GM23248 (cell line): ENCODE results near the gene SPACA4. TPM values are rescaled to one million over a fixed set of nuclear protein-coding genes. Genes with fewer than 3 reads are reported as not detected.

Source experiments
- DNase-seq: peaks from one replicate; pipeline ENCODE4 v3.0.0-alpha.2; 2015
- H2AFZ ChIP-seq: fragments of 200-600 bp; sonication (generic); 2 replicates; pipeline ENCODE4 v1.6.1; 2016; ENCODE audit warnings: antibody characterized with exemption
- H3F3A ChIP-seq: fragments of 200-600 bp; sonication (generic); 2 replicates; pipeline ENCODE4 v1.6.1; 2016; ENCODE audit warnings: mild to moderate bottlenecking, antibody characterized with exemption, mixed run types; ENCODE audit not compliant: insufficient read depth
- H3K27ac ChIP-seq: fragments of 200-600 bp; sonication (generic); 2 replicates; pipeline ENCODE4 v1.5.1; 2016; ENCODE audit warnings: mild to moderate bottlenecking
- H3K27me3 ChIP-seq: fragments of 200-600 bp; sonication (generic); replicated peaks from 2 replicates; pipeline ENCODE4 v1.6.1; 2016; ENCODE audit warnings: mild to moderate bottlenecking; ENCODE audit not compliant: insufficient read depth
- H3K36me3 ChIP-seq: fragments of 200-600 bp; sonication (generic); 2 replicates; pipeline ENCODE4 v1.6.1; 2016; ENCODE audit warnings: low read depth, mild to moderate bottlenecking
- H3K4me1 ChIP-seq: fragments of 200-600 bp; sonication (generic); 2 replicates; pipeline ENCODE4 v1.6.1; 2016; ENCODE audit warnings: mild to moderate bottlenecking; ENCODE audit not compliant: insufficient read depth
- H3K4me2 ChIP-seq: fragments of 200-600 bp; sonication (generic); one replicate; pipeline ENCODE4 v1.6.1; 2016; ENCODE audit warnings: mild to moderate bottlenecking; ENCODE audit not compliant: unreplicated experiment
- H3K4me3 ChIP-seq: fragments of 200-600 bp; sonication (generic); 2 replicates; pipeline ENCODE4 v1.5.1; 2016; ENCODE audit warnings: mild to moderate bottlenecking
- H3K79me2 ChIP-seq: fragments of 200-600 bp; sonication (generic); 2 replicates; pipeline ENCODE4 v1.6.1; 2016; ENCODE audit warnings: mild to moderate bottlenecking; ENCODE audit not compliant: insufficient read depth
- H3K9ac ChIP-seq: fragments of 200-600 bp; sonication (generic); 2 replicates; pipeline ENCODE4 v1.6.1; 2016; ENCODE audit warnings: mild to moderate bottlenecking
- H3K9me2 ChIP-seq: fragments of 200-600 bp; sonication (generic); 2 replicates; pipeline ENCODE4 v1.6.1; 2016; ENCODE audit warnings: mixed run types, mild to moderate bottlenecking, moderate library complexity; ENCODE audit not compliant: insufficient read depth
- H3K9me3 ChIP-seq: fragments of 200-600 bp; sonication (generic); one replicate; pipeline ENCODE4 v1.6.1; 2017; ENCODE audit warnings: low read depth
- H4K20me1 ChIP-seq: fragments of 200-600 bp; sonication (generic); 2 replicates; pipeline ENCODE4 v1.6.0; 2016; ENCODE audit not compliant: insufficient read depth
- EZH2 ChIP-seq: fragments of 200-600 bp; sonication (generic); IDR thresholded peaks from 2 replicates; pipeline ENCODE4 v1.6.1; 2018; ENCODE audit warnings: antibody characterized with exemption, mild to moderate bottlenecking; ENCODE audit not compliant: insufficient read depth, poor library complexity, severe bottlenecking
- EZH2phosphoT487 ChIP-seq: fragments of 200-600 bp; sonication (generic); IDR thresholded peaks from 2 replicates; pipeline ENCODE4 v1.6.1; 2018; ENCODE audit warnings: antibody characterized with exemption, moderate library complexity, mild to moderate bottlenecking, low read depth; ENCODE audit not compliant: insufficient read depth
- WGBS, 2 experiments: methylation state at CpG; one replicate each; pipeline ENCODE4 v1.1.6; 2015 to 2017; ENCODE audit warnings: low lambda C conversion rate in 2 of 2, low coverage in 1 of 2; ENCODE audit errors: missing lambda C conversion rate in 2 of 2; 5-methylcytosine and 5-hydroxymethylcytosine counted together
- in situ Hi-C: fragments of 300-500 bp; cut with MboI; formaldehyde crosslinking; loops from 2 replicates; pipeline ENCODE4 v1.15.0; 2020
- polyA plus RNA-seq: library from polyadenylated mRNA; unstranded; fragments of >200 nt; fragmentation: Nextera tagmentation; extraction: Ambion mirVana; gene quantifications from 2 replicates; pipeline ENCODE4 v1.2.1, GENCODE V29; 2016
- total RNA-seq: library from RNA; depleted of rRNA; stranded (reverse); fragments of >200 nt; shearing (Covaris generic); gene quantifications from 2 replicates; pipeline ENCODE4 v1.2.3, GENCODE V29; 2014

SPACA4 gene
- total and polyA plus RNA-seq, 2 experiments from 2014 or later, result not detected

DNA sequence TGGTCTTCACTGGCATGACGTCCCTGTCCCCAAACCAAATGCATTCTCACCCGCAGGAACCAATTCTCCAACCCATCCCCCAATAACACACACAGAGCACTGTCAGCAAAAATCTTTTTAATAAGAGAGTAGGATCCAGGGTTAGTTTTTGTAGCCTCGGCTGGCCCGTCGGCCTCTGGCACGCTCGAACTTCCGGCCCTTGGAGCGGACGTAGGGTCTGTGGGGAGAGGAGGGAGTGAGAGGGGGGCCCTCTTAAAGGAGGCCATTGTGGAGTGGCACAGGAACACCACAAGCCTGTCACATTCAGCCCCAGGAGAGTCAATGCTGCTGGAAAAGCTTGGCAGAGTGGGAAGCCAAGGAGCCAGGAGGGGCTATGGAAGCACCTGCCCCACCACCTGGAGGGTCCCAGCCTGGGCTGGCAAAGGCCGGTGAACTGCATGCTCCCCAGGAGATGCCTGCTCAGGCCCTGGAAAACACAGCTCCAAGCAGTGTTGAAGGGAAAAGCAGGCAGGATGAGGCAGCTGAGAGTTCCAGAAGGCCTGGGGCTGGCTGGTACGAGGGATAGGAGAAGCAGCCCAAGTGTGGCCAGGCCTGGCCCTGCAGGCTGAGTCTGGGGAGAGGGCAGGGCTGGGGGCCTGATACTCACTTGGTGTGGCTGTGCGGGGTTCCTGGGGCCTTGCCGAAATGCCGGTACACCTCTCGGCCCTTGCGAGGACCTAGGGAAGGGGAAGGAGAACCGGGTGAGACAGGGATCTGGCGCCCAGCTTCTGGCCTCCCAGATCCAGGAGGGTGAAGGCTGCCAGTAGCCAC is 8.9 kb downstream of the SPACA4 start:
- Histone ChIP-seq H2AFZ (no peak overlapping the region), H3K9me2 (no peaks in the 10 kb centered on the region), H3K27me3 (no peaks in the 10 kb centered on the region), H3K4me1 (peaks cover 19% of the 10 kb centered on the region), H3K4me3 (no peak overlapping the region), H3K27ac (no peak overlapping the region), H3K9ac (no peak overlapping the region), H3K9me3 (no peaks in the 10 kb centered on the region), H3K79me2 (peaks cover 43% of the 10 kb centered on the region), H4K20me1 (peaks cover 12% of the 10 kb centered on the region; the same call in 1 of the 2 replicates), H3K36me3 (peaks cover 21% of the 10 kb centered on the region), H3K4me2 (no peak overlapping the region), H3F3A (peaks cover 20% of the 10 kb centered on the region; the same call in 1 of the 2 replicates)
- WGBS, 2 experiments, result 79 to 85% methylated on average over 19 of the region's 19 CpGs
- no peak for TF ChIP-seq EZH2phosphoT487
- TF ChIP-seq EZH2, result no peak
- no peak for DNase-seq
- in situ Hi-C loops, result no loop called here

- Histone ChIP-seq H4K20me1 (peaks cover 12% of the 10 kb centered on the region; the same call in 1 of the 2 replicates), H3K4me3 (no peak overlapping the region), H3K79me2 (peaks cover 49% of the 10 kb centered on the region), H3K4me2 (no peak overlapping the region), H3K4me1 (peaks cover 19% of the 10 kb centered on the region), H3K36me3 (peaks cover 21% of the 10 kb centered on the region), H3K9ac (peak overlapping the region; percentile 98), H3K27ac (no peak overlapping the region), H3F3A (peaks cover 20% of the 10 kb centered on the region; the same call in 1 of the 2 replicates), H3K27me3 (no peaks in the 10 kb centered on the region), H3K9me2 (no peaks in the 10 kb centered on the region), H2AFZ (no peak overlapping the region), H3K9me3 (no peaks in the 10 kb centered on the region)
- no peak for TF ChIP-seq EZH2phosphoT487
- no peak for TF ChIP-seq EZH2
- in situ Hi-C loops, result no loop called here
- no peak for DNase-seq
- 78 to 87% methylated on average over 13 to 16 of the region's 16 CpGs for WGBS, 2 experiments
Measured at GRCh38 chr19:48616041-48616436, 9.5 kb downstream of the SPACA4 start.

DNA sequence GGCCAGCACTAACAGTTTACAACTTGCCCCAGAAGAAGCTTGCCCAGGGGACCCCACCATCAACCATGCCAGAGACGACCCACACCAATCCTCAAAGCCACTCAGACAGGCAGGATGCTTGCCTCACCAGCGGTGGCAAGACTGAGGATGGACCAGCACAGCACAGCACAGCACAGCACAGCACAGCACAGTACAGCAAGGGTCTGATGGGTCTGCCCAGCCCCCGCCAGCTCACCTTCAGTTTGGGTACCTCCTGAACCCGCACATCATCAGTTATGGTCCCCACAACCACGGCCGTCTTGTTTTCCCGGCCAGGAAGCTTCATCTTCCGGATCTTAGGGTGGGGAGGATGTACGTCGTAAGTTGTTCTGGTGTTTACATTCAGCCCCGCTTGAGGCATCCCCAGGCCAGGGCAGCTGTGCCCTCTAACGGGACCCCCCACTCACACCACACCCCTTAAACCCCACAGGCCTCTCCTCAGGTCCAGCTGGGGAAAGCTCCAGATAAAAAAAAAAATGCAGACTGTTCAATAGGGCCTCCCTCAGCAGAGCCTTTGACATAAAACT is 10.0 kb downstream of the SPACA4 start:
- Histone ChIP-seq H3K27me3 (no peaks in the 10 kb centered on the region), H4K20me1 (peaks cover 12% of the 10 kb centered on the region; the same call in 1 of the 2 replicates), H2AFZ (no peak overlapping the region), H3K9me3 (no peaks in the 10 kb centered on the region), H3K9me2 (no peaks in the 10 kb centered on the region), H3K4me2 (peak overlapping the region; percentile 100), H3K9ac (peak overlapping the region; percentile 98), H3K79me2 (peaks cover 54% of the 10 kb centered on the region), H3K4me3 (peak overlapping the region; percentile 96), H3K27ac (no peak overlapping the region), H3K36me3 (peaks cover 21% of the 10 kb centered on the region), H3K4me1 (peaks cover 19% of the 10 kb centered on the region), H3F3A (peaks cover 20% of the 10 kb centered on the region; the same call in 1 of the 2 replicates)
- in situ Hi-C loops, result no loop called here
- WGBS, 2 experiments, result 70 to 79% methylated on average over 11 to 12 of the region's 12 CpGs
- no peak for DNase-seq
- no peak for TF ChIP-seq EZH2
- TF ChIP-seq EZH2phosphoT487, result no peak

- WGBS, 2 experiments, result 58 to 65% methylated on average over 18 of the region's 18 CpGs
- peaks cover 12% of the 10 kb centered on the region; the same call in 1 of the 2 replicates for H4K20me1 ChIP-seq
- peak overlapping the region; percentile 89; the same call in 1 of the 2 replicates for H3K27ac ChIP-seq
- H3K36me3 ChIP-seq, result peaks cover 21% of the 10 kb centered on the region
- peak overlapping the region; percentile 98 for H3K9ac ChIP-seq
- H3K27me3 ChIP-seq, result no peaks in the 10 kb centered on the region
- peaks cover 55% of the 10 kb centered on the region for H3K79me2 ChIP-seq
- peaks cover 19% of the 10 kb centered on the region for H3K4me1 ChIP-seq
- H3K9me3 ChIP-seq, result no peaks in the 10 kb centered on the region
- DNase-seq, result peak; percentile 58
- H3K4me3 ChIP-seq, result peak overlapping the region; percentile 96
- TF ChIP-seq EZH2, result no peak
- in situ Hi-C loops, result no loop called here
- peaks cover 20% of the 10 kb centered on the region; the same call in 1 of the 2 replicates for H3F3A ChIP-seq
- no peak overlapping the region for H2AFZ ChIP-seq
- no peaks in the 10 kb centered on the region for H3K9me2 ChIP-seq
- H3K4me2 ChIP-seq, result peak overlapping the region; percentile 100
Measured at GRCh38 chr19:48617146-48617937, 10.8 kb downstream of the SPACA4 start.
